ENCODE results near the gene NAPG.

NAPG gene

GRCh38 chr18:10514082-10514481 lies 11.7 kb upstream of the NAPG start:
- TF ChIP-seq CTCF (IDR thresholded peaks at IDR 0.05) (no peak), ZFX (IDR thresholded peaks at IDR 0.05; ENCODE audit: borderline replicate concordance) (no peak)
- no peak overlapping the region for H3K27ac ChIP-seq

- H3K27ac ChIP-seq: no peak overlapping the region
- TF ChIP-seq CTCF (IDR thresholded peaks at IDR 0.05) (no peak), ZFX (IDR thresholded peaks at IDR 0.05; ENCODE audit: borderline replicate concordance) (no peak)
These were observed 11.2 kb upstream of the NAPG start for GRCh38 chr18:10514601-10515000.

- H3K27ac ChIP-seq: no peak overlapping the region
- TF ChIP-seq ZFX (IDR thresholded peaks at IDR 0.05; ENCODE audit: borderline replicate concordance) (no peak), CTCF (IDR thresholded peaks at IDR 0.05) (no peak)
These were observed 10.4 kb upstream of the NAPG start for GRCh38 chr18:10515456-10515855.

GRCh38 chr18:10516078-10516477 lies 9.7 kb upstream of the NAPG start:
- no peak overlapping the region for H3K27ac ChIP-seq
- TF ChIP-seq CTCF (IDR thresholded peaks at IDR 0.05): no peak
- no peak for TF ChIP-seq ZFX (IDR thresholded peaks at IDR 0.05; ENCODE audit: borderline replicate concordance)

GRCh38 chr18:10518595-10519255 lies 7.1 kb upstream of the NAPG start:
- H3K27ac ChIP-seq: no peak overlapping the region

GRCh38 chr18:10519366-10519765 lies 6.5 kb upstream of the NAPG start:
- H3K27ac ChIP-seq: no peak overlapping the region
- no peak for TF ChIP-seq CTCF (IDR thresholded peaks at IDR 0.05)
- TF ChIP-seq ZFX (IDR thresholded peaks at IDR 0.05; ENCODE audit: borderline replicate concordance): no peak

More at GRCh38 chr18:10518595-10519255, 7.1 kb upstream of the NAPG start:
- no peak for TF ChIP-seq CTCF (IDR thresholded peaks at IDR 0.05)
- TF ChIP-seq ZFX (IDR thresholded peaks at IDR 0.05; ENCODE audit: borderline replicate concordance): no peak

- no peak overlapping the region for H3K27ac ChIP-seq
- TF ChIP-seq CTCF (IDR thresholded peaks at IDR 0.05) (peak; percentile 91), ZFX (IDR thresholded peaks at IDR 0.05; ENCODE audit: borderline replicate concordance) (no peak)
These were observed 5.6 kb upstream of the NAPG start for GRCh38 chr18:10519999-10520935.
